ENCODE results near the gene NPY1R.
A peak's percentile ranks its signal among the peaks of the same experiment; 100 is the strongest.

The NPY1R gene

DNA sequence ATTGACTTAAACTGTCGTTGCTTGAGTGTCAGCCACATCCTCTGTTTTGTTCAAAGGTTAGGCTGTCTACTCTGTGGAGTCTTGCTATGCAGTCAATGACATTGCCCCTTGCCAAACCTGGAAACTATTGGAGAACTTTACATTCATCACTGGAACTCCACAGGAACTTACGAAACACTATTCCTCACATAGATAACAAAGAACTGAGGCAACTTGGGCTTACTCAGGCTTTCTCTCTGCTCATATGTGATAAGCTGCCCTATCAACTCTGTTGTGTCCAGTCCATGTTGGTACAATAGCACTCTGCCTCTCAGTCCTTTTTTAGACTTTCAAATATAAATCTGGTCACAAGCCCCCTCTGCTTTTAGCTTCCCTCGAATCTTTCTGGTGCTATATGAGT lies 20.7 kb upstream of the NPY1R start:
- no peak overlapping the region for H3K27ac ChIP-seq (ENCODE audit: low read depth, low read length)
- no peak overlapping the region for H3K18ac ChIP-seq (ENCODE audit: low read length)
- H3K36me3 ChIP-seq (ENCODE audit: control insufficient read depth, insufficient read depth, low read length), result no peaks in the 10 kb centered on the region
- no peak overlapping the region for H4K8ac ChIP-seq (ENCODE audit: low read depth, low read length)
- no peak overlapping the region for H2BK5ac ChIP-seq (ENCODE audit: low read length)
- no peak overlapping the region for H3K9ac ChIP-seq (ENCODE audit: low read length)
- H3K4me2 ChIP-seq (ENCODE audit: low read length), result no peak overlapping the region
- no peak overlapping the region for H3K4ac ChIP-seq (ENCODE audit: low read depth, low read length)
- no peak overlapping the region for H2AK5ac ChIP-seq (ENCODE audit: low read length)
- no peak overlapping the region for H3K23ac ChIP-seq (ENCODE audit: low read length)
- DNase-seq, result no peak
- no peak overlapping the region for H2BK15ac ChIP-seq (replicated peaks; ENCODE audit: low read depth)
- no peaks in the 10 kb centered on the region for H3K79me1 ChIP-seq (ENCODE audit: low read length)
- H4K5ac ChIP-seq (ENCODE audit: low read length), result no peak overlapping the region
- H3K27me3 ChIP-seq (ENCODE audit: insufficient read depth, low read length, poor library complexity), result no peaks in the 10 kb centered on the region
- H3K79me2 ChIP-seq (ENCODE audit: control insufficient read depth, insufficient read depth, low read length), result no peaks in the 10 kb centered on the region
- no peak overlapping the region for H3K4me3 ChIP-seq (ENCODE audit: low read length)
- no peak overlapping the region for H2BK120ac ChIP-seq (ENCODE audit: low read depth, low read length)
- no CpG with 5 or more reads among the region's 3 CpGs for WGBS (ENCODE audit: extremely low coverage, insufficient coverage, low lambda C conversion rate)
- no peaks in the 10 kb centered on the region for H3K4me1 ChIP-seq (ENCODE audit: control insufficient read depth, low read depth, low read length)
- no peak overlapping the region for H3K56ac ChIP-seq (ENCODE audit: low read length)

GRCh38 chr4:163350672-163351071 lies 18.3 kb upstream of the NPY1R start:
- Histone ChIP-seq H3K23ac (ENCODE audit: low read length) (no peak overlapping the region), H3K56ac (ENCODE audit: low read length) (no peak overlapping the region), H4K5ac (ENCODE audit: low read length) (no peak overlapping the region), H4K8ac (ENCODE audit: low read depth, low read length) (no peak overlapping the region), H3K9ac (ENCODE audit: low read length) (no peak overlapping the region), H3K4me2 (ENCODE audit: low read length) (no peak overlapping the region), H2BK5ac (ENCODE audit: low read length) (no peak overlapping the region), H2BK120ac (ENCODE audit: low read depth, low read length) (no peak overlapping the region), H3K4me1 (ENCODE audit: control insufficient read depth, low read depth, low read length) (no peaks in the 10 kb centered on the region), H2BK15ac (replicated peaks; ENCODE audit: low read depth) (no peak overlapping the region), H3K36me3 (ENCODE audit: control insufficient read depth, insufficient read depth, low read length) (no peaks in the 10 kb centered on the region), H3K4ac (ENCODE audit: low read depth, low read length) (no peak overlapping the region), H3K79me1 (ENCODE audit: low read length) (no peaks in the 10 kb centered on the region), H3K27ac (ENCODE audit: low read depth, low read length) (no peak overlapping the region), H3K18ac (ENCODE audit: low read length) (no peak overlapping the region), H3K4me3 (ENCODE audit: low read length) (no peak overlapping the region), H3K27me3 (ENCODE audit: insufficient read depth, low read length, poor library complexity) (no peaks in the 10 kb centered on the region), H2AK5ac (ENCODE audit: low read length) (no peak overlapping the region), H3K79me2 (ENCODE audit: control insufficient read depth, insufficient read depth, low read length) (no peaks in the 10 kb centered on the region)
- DNase-seq, result no peak

DNA sequence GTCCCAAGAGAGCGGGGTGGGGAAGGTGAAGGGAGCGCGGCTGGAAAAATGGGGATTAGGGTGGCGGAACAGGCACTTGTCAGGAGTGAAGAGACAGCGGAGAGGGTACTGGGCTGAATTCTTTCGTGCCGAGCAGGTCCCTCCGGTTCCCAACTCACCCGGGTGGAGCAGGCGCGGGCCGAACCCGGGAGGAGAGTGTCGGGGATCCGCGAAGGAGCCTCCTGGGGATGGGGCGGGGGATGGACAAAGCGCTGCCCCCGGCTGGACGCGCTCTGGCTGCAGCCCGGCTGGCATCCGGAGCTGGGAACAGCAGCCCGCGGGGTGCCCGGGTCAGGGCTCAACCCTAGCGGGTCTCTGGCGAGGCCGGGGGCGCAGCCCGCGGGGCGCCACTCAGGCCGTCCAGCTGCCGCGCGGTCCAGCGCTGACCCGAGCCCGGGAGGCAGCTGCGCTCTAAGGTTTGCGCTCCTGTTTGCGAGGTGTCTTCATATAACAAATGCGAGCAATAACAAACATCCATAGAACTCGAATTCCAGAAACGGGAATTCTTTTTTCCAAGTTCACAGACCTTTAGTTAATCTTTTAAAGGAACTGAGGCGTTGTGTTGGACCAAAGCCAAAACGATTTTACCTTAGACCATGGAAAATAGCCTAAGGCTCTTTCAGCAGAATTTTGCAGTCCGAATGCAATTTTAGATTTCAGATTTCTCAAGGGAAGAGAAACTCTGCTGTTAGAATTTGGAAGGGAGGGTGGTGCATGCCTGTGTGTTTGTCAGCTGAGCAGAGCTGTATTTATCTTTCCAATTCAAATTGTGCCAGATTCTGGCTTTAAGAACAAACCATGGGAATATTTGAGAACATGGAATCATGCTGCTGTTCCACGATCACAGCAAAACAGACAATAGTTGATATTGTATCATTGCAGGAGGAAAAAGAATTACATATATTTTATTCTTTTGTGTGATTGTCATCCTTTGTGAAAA lies 12.0 kb upstream of the NPY1R start:
- Histone ChIP-seq H2BK15ac (replicated peaks; ENCODE audit: low read depth) (no peak overlapping the region), H3K9ac (ENCODE audit: low read length) (peak overlapping the region; percentile 54), H3K36me3 (ENCODE audit: control insufficient read depth, insufficient read depth, low read length) (no peaks in the 10 kb centered on the region), H3K23ac (ENCODE audit: low read length) (no peak overlapping the region), H3K18ac (ENCODE audit: low read length) (peak overlapping the region; percentile 69), H4K5ac (ENCODE audit: low read length) (no peak overlapping the region), H3K4me3 (ENCODE audit: low read length) (peak overlapping the region; percentile 61), H3K4me2 (ENCODE audit: low read length) (peak overlapping the region; percentile 88), H3K79me1 (ENCODE audit: low read length) (no peaks in the 10 kb centered on the region), H3K27me3 (ENCODE audit: insufficient read depth, low read length, poor library complexity) (peaks cover 5% of the 10 kb centered on the region), H2AK5ac (ENCODE audit: low read length) (no peak overlapping the region), H3K4me1 (ENCODE audit: control insufficient read depth, low read depth, low read length) (no peaks in the 10 kb centered on the region), H2BK120ac (ENCODE audit: low read depth, low read length) (no peak overlapping the region), H4K8ac (ENCODE audit: low read depth, low read length) (no peak overlapping the region), H3K4ac (ENCODE audit: low read depth, low read length) (no peak overlapping the region), H3K56ac (ENCODE audit: low read length) (peak overlapping the region; percentile 83), H3K79me2 (ENCODE audit: control insufficient read depth, insufficient read depth, low read length) (no peaks in the 10 kb centered on the region), H3K27ac (ENCODE audit: low read depth, low read length) (no peak overlapping the region), H2BK5ac (ENCODE audit: low read length) (no peak overlapping the region)
- WGBS (ENCODE audit: extremely low coverage, insufficient coverage, low lambda C conversion rate), result no CpG with 5 or more reads among the region's 50 CpGs
- peak; percentile 34 for DNase-seq

- no peaks in the 10 kb centered on the region for H3K79me2 ChIP-seq (ENCODE audit: control insufficient read depth, insufficient read depth, low read length)
- H3K4me2 ChIP-seq (ENCODE audit: low read length), result peak within 1 kb of the TSS; percentile 88
- H3K23ac ChIP-seq (ENCODE audit: low read length), result no peak within 1 kb of the TSS
- H3K9ac ChIP-seq (ENCODE audit: low read length), result peak within 1 kb of the TSS; percentile 54
- no peaks in the 10 kb centered on the region for H3K79me1 ChIP-seq (ENCODE audit: low read length)
- H3K27ac ChIP-seq (ENCODE audit: low read depth, low read length), result no peak within 1 kb of the TSS
- H3K18ac ChIP-seq (ENCODE audit: low read length), result peak within 1 kb of the TSS; percentile 69
- no peak within 1 kb of the TSS for H2BK5ac ChIP-seq (ENCODE audit: low read length)
- WGBS (ENCODE audit: extremely low coverage, insufficient coverage, low lambda C conversion rate), result no CpG with 5 or more reads among the region's 55 CpGs
- H3K4ac ChIP-seq (ENCODE audit: low read depth, low read length), result no peak within 1 kb of the TSS
- H3K36me3 ChIP-seq (ENCODE audit: control insufficient read depth, insufficient read depth, low read length), result no peaks in the 10 kb centered on the region
- H2BK15ac ChIP-seq (replicated peaks; ENCODE audit: low read depth), result no peak within 1 kb of the TSS
- peak within 1 kb of the TSS; percentile 61 for H3K4me3 ChIP-seq (ENCODE audit: low read length)
- DNase-seq, result peak; percentile 8
- peak within 1 kb of the TSS; percentile 83 for H3K56ac ChIP-seq (ENCODE audit: low read length)
- H2AK5ac ChIP-seq (ENCODE audit: low read length), result no peak within 1 kb of the TSS
- H4K8ac ChIP-seq (ENCODE audit: low read depth, low read length), result no peak within 1 kb of the TSS
- no peak within 1 kb of the TSS for H2BK120ac ChIP-seq (ENCODE audit: low read depth, low read length)
- no peak within 1 kb of the TSS for H4K5ac ChIP-seq (ENCODE audit: low read length)
- H3K4me1 ChIP-seq (ENCODE audit: control insufficient read depth, low read depth, low read length), result no peaks in the 10 kb centered on the region
- peaks cover 5% of the 10 kb centered on the region for H3K27me3 ChIP-seq (ENCODE audit: insufficient read depth, low read length, poor library complexity)
Measured at GRCh38 chr4:163343604-163344146, 11.3 kb upstream of the NPY1R start, which contains the start of gene NPY5R. Gene NPY5R, plus strand, starts transcription at chr4:163343892. Its CDS starts 6,382 bp downstream, at chr4:163350274.

DNA sequence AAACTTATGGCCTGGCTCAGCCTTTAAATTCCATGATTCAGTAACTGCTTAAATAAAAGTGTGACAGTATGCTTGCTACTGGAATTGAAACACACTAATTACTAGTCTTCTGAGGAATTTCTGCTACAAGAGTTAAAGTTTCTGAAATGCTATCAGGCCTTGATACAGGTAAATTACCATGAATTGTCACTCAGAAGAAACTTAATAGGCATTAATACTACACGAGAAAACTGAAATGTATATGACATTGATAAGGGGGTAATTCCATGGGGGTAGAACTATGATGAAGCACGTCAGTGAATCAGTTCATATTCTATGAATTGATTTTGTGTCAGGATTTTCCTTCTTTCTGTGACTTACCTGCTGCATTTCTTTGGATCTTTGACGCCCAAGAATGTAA lies 3.0 kb upstream of the NPY1R start:
- H3K27ac ChIP-seq (ENCODE audit: low read depth, low read length), result no peak overlapping the region
- no peak overlapping the region for H3K18ac ChIP-seq (ENCODE audit: low read length)
- no CpG with 5 or more reads among the region's 3 CpGs for WGBS (ENCODE audit: extremely low coverage, insufficient coverage, low lambda C conversion rate)
- H3K4me2 ChIP-seq (ENCODE audit: low read length), result no peak overlapping the region
- H3K4me1 ChIP-seq (ENCODE audit: control insufficient read depth, low read depth, low read length), result no peaks in the 10 kb centered on the region
- no peak for DNase-seq
- H2BK5ac ChIP-seq (ENCODE audit: low read length), result no peak overlapping the region
- H3K36me3 ChIP-seq (ENCODE audit: control insufficient read depth, insufficient read depth, low read length), result no peaks in the 10 kb centered on the region
- H3K4ac ChIP-seq (ENCODE audit: low read depth, low read length), result no peak overlapping the region
- no peak overlapping the region for H4K5ac ChIP-seq (ENCODE audit: low read length)
- H3K56ac ChIP-seq (ENCODE audit: low read length), result no peak overlapping the region
- no peak overlapping the region for H4K8ac ChIP-seq (ENCODE audit: low read depth, low read length)
- no peak overlapping the region for H2BK120ac ChIP-seq (ENCODE audit: low read depth, low read length)
- no peaks in the 10 kb centered on the region for H3K79me1 ChIP-seq (ENCODE audit: low read length)
- H3K27me3 ChIP-seq (ENCODE audit: insufficient read depth, low read length, poor library complexity), result no peaks in the 10 kb centered on the region
- H2AK5ac ChIP-seq (ENCODE audit: low read length), result no peak overlapping the region
- no peak overlapping the region for H3K4me3 ChIP-seq (ENCODE audit: low read length)
- no peak overlapping the region for H3K9ac ChIP-seq (ENCODE audit: low read length)
- no peak overlapping the region for H3K23ac ChIP-seq (ENCODE audit: low read length)
- H3K79me2 ChIP-seq (ENCODE audit: control insufficient read depth, insufficient read depth, low read length), result no peaks in the 10 kb centered on the region
- H2BK15ac ChIP-seq (replicated peaks; ENCODE audit: low read depth), result no peak overlapping the region

All from mesendoderm (in vitro differentiated cells).